Effector memory CD4-positive, alpha-beta T cell (primary cell): ENCODE data around the gene OTOG.

ENCODE experiments used
- DNase-seq, 3 donors: peaks; one replicate each; pipeline ENCODE4 v3.0.0-alpha.2; 2020
- H3K27ac ChIP-seq: 2 replicates; pipeline ENCODE4 v1.7.0; 2013; ENCODE audit warnings: mild to moderate bottlenecking, low read length, moderate library complexity; ENCODE audit not compliant: insufficient read depth, poor library complexity, severe bottlenecking
- H3K27me3 ChIP-seq: replicated peaks from 2 replicates; pipeline ENCODE4 v1.7.0; 2013; ENCODE audit warnings: mild to moderate bottlenecking, low read length; ENCODE audit not compliant: insufficient read depth, control insufficient read depth, poor library complexity, severe bottlenecking
- H3K36me3 ChIP-seq: 2 replicates; pipeline ENCODE4 v1.7.0; 2013; ENCODE audit warnings: mild to moderate bottlenecking, low read length, moderate library complexity; ENCODE audit not compliant: control insufficient read depth, insufficient read depth
- H3K4me1 ChIP-seq: 2 replicates; pipeline ENCODE4 v1.7.0; 2013; ENCODE audit warnings: low read length, mild to moderate bottlenecking; ENCODE audit not compliant: control insufficient read depth, insufficient read depth, poor library complexity, severe bottlenecking
- H3K4me3 ChIP-seq: 2 replicates; pipeline ENCODE4 v1.7.0; 2013; ENCODE audit warnings: low read length, low read depth, mild to moderate bottlenecking; ENCODE audit not compliant: insufficient read depth, poor library complexity, severe bottlenecking
- H3K9me3 ChIP-seq: 2 replicates; pipeline ENCODE4 v1.7.0; 2013; ENCODE audit warnings: mild to moderate bottlenecking, low read length, moderate library complexity; ENCODE audit not compliant: control insufficient read depth

The OTOG gene

DNA sequence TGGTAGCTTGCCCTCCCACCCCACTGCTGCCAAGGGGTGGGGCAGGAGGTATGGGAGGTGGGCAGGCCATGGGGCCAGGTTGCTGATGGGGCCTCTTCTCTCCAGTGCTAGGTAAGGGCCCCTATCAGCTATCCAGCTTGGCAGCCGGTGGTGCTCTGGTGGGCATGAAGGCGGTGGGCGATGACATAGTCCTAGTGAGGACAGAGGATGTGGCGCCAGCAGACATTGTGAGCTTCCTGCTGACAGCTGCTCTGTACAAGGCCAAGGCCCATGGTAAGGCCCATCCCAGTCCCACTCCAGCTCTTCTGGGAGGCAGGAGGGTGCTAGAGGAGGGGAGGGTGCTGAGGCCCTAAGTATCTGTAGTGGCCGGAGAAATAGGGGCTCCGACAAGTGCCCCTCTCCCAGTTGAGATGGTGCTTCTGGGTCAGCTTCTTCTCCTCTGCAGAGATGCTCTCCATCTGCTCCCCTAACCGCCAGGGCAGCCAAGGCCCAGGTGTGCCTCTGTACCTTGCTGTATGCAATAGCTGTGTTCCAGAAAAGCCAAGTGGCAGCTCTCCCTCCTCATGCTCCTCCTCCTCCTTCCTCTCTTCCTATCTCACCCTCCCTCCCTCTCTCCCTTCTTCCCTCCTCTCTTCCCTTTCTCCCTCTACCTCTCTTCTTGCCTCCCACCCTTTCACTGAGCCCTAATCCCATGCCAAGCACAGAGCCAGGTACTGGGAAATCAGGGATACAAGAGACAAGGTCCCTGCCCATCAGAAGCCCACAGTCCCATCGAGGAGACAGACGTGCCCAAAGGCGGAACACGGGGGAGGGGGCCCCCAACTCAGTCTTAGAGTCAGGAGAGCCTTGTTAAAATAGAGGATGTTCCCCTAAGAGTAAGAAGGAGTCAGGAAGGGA is 55.3 kb downstream of the OTOG start:
- Histone ChIP-seq H3K27ac (no peak overlapping the region), H3K9me3 (no peaks in the 10 kb centered on the region), H3K27me3 (no peaks in the 10 kb centered on the region), H3K36me3 (no peaks in the 10 kb centered on the region), H3K4me3 (no peak overlapping the region), H3K4me1 (peaks cover 2% of the 10 kb centered on the region)
- DNase-seq = no peak

DNA sequence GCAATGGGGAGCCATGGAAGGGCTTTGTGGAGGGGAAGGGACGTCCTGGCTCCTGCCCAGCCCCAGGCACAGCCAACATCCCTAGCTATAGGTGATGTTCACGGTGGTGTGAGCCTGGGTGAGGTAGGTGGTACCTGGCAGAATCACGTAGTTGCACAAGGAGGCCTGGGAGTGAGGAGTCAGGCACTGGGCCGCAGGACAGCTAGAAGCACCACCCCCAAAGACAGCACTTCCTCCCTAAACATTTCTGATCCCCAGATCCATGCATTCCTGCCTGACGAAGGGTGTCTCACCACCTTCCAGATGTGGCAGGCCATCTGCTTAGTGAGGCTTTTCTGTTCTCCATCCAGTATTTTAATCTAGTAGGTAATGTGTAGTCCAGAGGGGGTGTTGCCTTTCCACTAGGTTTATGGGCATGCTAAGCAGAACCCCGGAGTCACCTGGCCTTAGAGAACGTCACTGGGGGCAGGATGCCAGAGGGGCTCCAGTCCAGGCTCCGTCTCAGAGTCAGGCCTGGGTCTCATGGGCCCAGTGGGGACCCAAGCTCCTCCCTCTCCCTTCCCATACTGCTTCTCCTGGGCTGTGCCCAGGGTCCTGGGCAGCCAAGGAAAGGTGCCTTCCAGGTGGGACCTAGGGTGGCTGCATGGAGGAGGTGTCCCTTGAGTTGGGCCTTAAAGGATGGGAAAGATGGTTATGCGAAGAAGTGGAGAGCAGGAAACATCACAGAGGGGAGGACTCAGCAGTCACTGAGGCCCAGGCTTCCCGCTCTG is 56.2 kb downstream of the OTOG start:
- no peak overlapping the region for H3K4me3 ChIP-seq
- no peaks in the 10 kb centered on the region for H3K27me3 ChIP-seq
- H3K27ac ChIP-seq = no peak overlapping the region
- no peak for DNase-seq
- no peaks in the 10 kb centered on the region for H3K36me3 ChIP-seq
- peaks cover 2% of the 10 kb centered on the region for H3K4me1 ChIP-seq
- no peaks in the 10 kb centered on the region for H3K9me3 ChIP-seq

DNA sequence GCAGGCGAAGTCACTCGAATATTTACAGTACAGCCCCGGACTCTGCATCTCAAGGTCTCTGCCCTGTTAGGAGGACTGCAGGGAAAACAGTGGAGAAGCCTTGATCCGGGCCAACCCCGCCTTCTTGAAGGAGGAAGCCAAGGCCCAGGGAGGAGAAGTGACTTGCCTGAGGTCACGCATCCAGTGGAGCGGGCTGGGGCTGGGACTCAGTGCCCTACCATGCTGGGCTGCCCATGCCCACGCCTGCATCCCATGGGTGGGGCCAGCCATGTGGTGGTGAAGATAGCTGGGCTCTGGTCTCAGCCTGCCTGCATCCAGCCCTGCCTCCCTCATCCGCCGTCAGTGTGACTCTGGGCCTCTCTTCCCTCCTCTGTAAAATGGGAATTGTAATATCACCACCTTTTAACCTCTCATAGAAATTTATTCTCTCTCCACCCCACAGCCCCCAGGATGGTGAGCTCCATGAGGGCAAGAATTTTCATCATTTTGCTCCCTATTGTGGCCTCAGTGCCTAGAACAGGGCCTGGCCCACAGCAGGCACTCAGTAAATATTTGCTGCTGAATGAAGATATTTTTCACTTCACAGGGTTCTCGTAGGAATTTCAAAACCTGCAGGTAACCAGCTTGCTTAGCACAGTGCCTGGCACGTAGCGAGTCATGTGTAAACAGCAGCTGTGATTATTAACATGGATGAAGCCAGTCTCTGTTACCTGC is 57.3 kb downstream of the OTOG start:
- no peaks in the 10 kb centered on the region for H3K36me3 ChIP-seq
- H3K4me1 ChIP-seq = no peaks in the 10 kb centered on the region

DNA sequence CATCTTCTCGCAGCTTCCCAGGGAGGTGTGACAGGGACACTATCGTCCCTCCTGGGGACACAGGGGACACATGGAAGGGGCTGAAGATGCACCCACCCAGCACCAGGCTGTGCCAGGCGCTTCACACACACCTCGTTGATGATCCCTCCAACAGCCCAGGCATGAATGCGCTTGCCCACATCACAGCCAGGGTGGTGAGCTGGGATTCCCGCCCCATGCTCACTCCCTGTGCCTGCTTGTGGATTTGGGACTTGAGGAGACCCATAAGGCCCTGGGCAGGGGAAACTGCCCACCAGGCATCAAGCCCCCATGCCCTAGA is 57.8 kb downstream of the OTOG start:
- Histone ChIP-seq H3K27ac (no peak overlapping the region), H3K4me1 (no peaks in the 10 kb centered on the region), H3K9me3 (no peaks in the 10 kb centered on the region), H3K4me3 (no peak overlapping the region), H3K36me3 (no peaks in the 10 kb centered on the region), H3K27me3 (no peaks in the 10 kb centered on the region)
- DNase-seq = no peak

More for the DNA sequence above, 57.3 kb downstream of the OTOG start:
- H3K9me3 ChIP-seq = no peaks in the 10 kb centered on the region
- no peak overlapping the region for H3K27ac ChIP-seq
- DNase-seq = no peak
- H3K4me3 ChIP-seq = no peak overlapping the region
- no peaks in the 10 kb centered on the region for H3K27me3 ChIP-seq

DNA sequence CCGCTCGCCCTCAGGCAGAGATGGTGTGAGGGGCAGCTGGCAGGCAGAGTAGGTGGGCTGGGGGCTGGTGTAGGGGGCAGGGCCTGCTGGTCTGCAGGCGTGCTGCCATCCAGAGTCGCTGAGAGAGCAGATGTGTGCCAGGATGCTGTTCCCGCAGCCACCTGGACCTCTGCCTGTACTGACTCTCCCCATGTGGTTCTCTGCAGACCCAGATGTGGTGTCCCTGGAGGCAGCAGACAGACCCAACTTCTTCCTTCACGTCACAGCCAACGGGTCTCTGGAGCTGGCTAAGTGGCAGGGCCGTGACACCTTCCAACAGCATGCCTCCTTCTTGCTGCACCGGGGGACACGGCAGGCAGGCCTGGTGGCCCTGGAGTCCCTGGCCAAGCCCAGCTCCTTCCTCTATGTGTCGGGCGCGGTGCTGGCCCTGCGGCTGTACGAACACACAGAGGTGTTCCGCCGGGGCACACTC is 58.6 kb downstream of the OTOG start:
- DNase-seq = no peak
- no peaks in the 10 kb centered on the region for H3K27me3 ChIP-seq
- H3K4me3 ChIP-seq = no peak overlapping the region
- no peaks in the 10 kb centered on the region for H3K4me1 ChIP-seq
- H3K9me3 ChIP-seq = no peaks in the 10 kb centered on the region
- H3K27ac ChIP-seq = no peak overlapping the region
- H3K36me3 ChIP-seq = no peaks in the 10 kb centered on the region

DNA sequence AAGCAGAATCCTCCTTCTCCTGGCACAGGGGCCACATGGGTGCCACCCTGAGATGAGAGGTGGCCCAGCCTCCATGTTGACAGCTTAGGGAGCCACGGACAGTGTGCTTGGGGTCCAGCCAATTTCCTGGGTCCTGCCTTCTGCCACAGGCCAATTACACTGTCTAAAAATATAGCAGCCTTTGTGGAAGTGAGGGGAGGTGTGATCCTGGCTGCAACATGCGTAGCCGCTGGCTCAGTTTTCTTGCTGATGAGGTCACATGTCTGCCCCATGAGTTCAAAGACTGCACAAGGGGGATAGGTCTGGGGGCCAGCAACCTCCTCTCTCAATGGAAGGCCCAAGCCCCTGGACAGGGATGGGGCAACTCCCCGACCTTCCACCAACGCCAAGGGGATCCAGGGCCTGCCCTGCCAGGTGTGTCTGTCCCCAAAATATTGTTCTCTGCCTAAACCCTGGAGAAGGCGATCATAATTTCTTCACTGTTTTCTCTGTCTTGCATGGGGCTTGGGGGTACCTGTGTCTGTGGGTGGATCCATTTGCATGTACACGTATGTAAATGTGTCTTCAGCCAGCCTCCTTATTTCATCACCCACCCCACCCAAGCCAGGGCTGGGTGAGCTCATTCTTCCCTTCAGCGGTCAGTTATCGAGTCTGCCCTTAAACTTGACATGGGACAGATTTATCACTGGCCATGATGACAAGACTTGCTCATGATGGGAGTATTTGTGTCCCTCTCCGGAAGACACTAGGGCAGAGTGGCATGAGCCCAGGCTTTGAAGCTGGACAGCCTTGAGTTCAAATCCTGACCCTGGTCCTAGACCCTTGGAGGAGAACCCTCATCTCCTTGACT is 59.4 kb downstream of the OTOG start:
- Histone ChIP-seq H3K27ac (no peak overlapping the region), H3K4me3 (no peak overlapping the region), H3K27me3 (no peaks in the 10 kb centered on the region), H3K4me1 (no peaks in the 10 kb centered on the region), H3K36me3 (no peaks in the 10 kb centered on the region), H3K9me3 (no peaks in the 10 kb centered on the region)
- DNase-seq = no peak

DNA sequence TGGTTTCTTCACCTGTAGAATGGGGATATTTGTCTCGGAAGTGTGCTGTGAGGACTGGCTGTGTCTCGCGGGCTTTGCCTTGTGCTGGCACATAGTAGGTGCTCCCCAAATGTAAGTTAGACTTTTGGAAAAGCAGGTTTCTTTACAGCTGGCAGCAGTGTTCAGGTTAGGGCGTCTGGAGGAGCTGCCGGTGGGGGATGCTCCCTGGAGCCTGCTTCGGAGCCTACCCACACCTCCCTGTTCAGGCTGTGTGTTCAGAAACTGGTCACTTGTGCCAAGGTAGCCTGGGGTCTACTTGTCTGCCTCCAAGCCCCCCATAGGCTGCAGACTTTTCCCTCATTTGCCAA is 60.0 kb downstream of the OTOG start:
- no peaks in the 10 kb centered on the region for H3K9me3 ChIP-seq
- H3K27me3 ChIP-seq = no peaks in the 10 kb centered on the region
- no peak overlapping the region for H3K27ac ChIP-seq
- no peak overlapping the region for H3K4me3 ChIP-seq
- H3K36me3 ChIP-seq = no peaks in the 10 kb centered on the region
- no peak for DNase-seq
- H3K4me1 ChIP-seq = no peaks in the 10 kb centered on the region

DNA sequence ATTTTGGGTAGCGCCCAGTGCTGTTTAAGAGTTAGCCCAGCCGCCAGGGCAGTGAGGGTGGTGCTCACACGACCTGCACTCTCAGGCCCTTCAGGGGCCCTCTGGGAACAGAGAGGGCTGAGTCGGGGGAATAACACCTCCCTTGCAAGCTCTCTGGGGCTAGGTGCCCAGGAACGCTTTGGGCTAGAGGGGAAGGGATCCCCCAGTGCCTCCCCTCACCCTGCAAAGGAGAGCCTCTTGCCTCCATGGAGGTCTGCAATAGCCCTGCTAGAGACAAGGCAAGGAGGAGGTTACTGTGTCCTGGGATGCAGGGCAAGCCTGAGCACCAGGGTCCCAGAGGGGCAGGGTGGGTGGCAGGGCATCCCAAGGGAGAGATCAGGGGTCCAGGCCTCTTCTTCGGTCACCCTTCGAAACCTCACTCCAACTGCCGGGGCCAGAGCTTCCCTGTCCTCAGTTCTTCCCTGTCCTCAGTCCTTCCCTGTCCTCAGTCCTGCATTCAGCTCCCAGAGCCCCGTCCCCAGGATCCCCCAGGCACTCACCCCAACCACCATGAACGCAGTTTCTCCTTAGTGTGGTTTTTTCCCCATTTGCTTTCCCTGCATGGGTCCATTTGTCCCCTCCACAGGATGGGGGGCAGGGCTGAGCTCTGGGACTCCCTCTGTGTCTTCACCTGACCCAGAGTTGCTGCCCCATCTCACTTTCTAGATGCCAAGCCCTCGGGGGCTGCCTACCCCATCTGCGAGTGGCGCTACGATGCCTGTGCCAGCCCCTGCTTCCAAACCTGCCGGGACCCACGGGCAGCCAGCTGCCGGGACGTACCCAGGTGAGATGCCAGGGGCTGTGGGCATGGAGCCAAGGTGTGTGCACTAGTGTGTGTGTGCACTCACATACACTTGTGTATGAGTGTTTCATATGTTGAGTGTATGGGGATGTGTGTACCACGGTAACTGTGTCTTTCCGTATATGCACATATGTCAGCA is 60.8 kb downstream of the OTOG start:
- Histone ChIP-seq H3K9me3 (no peaks in the 10 kb centered on the region), H3K4me3 (no peak overlapping the region), H3K27ac (no peak overlapping the region), H3K4me1 (no peaks in the 10 kb centered on the region), H3K27me3 (no peaks in the 10 kb centered on the region), H3K36me3 (no peaks in the 10 kb centered on the region)
- no peak for DNase-seq

DNA sequence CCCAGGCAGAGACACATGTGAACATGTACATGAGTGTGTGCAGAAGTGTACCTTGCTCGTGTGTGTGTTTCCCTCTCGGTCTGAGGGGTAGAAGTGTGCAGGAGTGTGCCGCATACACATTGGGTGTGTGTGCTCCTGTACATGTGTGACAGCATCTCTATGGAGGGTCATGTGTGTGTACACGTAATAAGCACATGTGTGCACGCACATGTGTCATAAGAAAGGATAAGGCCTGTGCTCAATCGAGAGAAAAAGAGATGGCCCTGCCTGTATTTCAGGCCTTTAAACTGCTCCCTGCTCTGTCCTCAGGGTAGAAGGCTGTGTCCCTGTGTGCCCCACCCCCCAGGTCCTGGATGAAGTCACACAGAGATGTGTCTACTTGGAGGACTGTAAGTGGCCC is 61.8 kb downstream of the OTOG start:
- no peak for DNase-seq
- no peaks in the 10 kb centered on the region for H3K36me3 ChIP-seq
- no peaks in the 10 kb centered on the region for H3K27me3 ChIP-seq
- no peak overlapping the region for H3K27ac ChIP-seq
- no peaks in the 10 kb centered on the region for H3K9me3 ChIP-seq
- no peak overlapping the region for H3K4me3 ChIP-seq
- no peaks in the 10 kb centered on the region for H3K4me1 ChIP-seq
